ENCODE measurements around the gene ENDOD1. TPM values are rescaled to one million over a fixed set of nuclear protein-coding genes. Genes with fewer than 3 reads are reported as not detected.

ENDOD1 gene
- total RNA-seq, 2 experiments from 2014 or later: 3.8 to 4.4 TPM

- ATAC-seq (ENCODE audit: poor library complexity): no peak
- Mint-ChIP-seq H3K9me3 (no peaks in the 10 kb centered on the region), H3K27me3 (peaks cover 37% of the 10 kb centered on the region), H3K4me3 (no peak overlapping the region), H3K27ac (no peak overlapping the region), H3K36me3 (ENCODE audit: low read depth) (no peaks in the 10 kb centered on the region), H3K4me1 (ENCODE audit: low read depth) (peaks cover 2% of the 10 kb centered on the region)
- no peaks in the 10 kb centered on the region for H3K36me3 ChIP-seq (ENCODE audit: insufficient read depth, low read length)
- peaks cover 0 to 10% of the 10 kb centered on the region in 2 experiments for H3K27me3 ChIP-seq (ENCODE audit: control insufficient read depth in 1 of 2, insufficient read depth in 2 of 2, low read length in 2 of 2)
- no peak overlapping the region for H3K4me3 ChIP-seq (ENCODE audit: low read length)
- DNase-seq: no peak
- CTCF ChIA-PET: no interaction called here
- no peak overlapping the region for H3K27ac ChIP-seq (ENCODE audit: low read depth in 1 of 2, low read length in 2 of 2)
- no peaks in the 10 kb centered on the region for H3K9me3 ChIP-seq (ENCODE audit: control insufficient read depth in 1 of 2, insufficient read depth in 1 of 2, low read length in 2 of 2)
- no peak for TF ChIP-seq CTCF (IDR thresholded peaks at IDR 0.05)
- POLR2A ChIA-PET: no interaction called here
- intact Hi-C loops (cut with DNase I, micrococcal nuclease): loop anchor here in 1 of 2 experiments (10.0 kb wide), 1 partner anchor 350 kb away; no protein-coding TSS in a partner anchor
- no peaks in the 10 kb centered on the region for H3K4me1 ChIP-seq (ENCODE audit: insufficient read depth, low read length)
These were observed 54.9 kb downstream of the ENDOD1 start for GRCh38 chr11:95144313-95145235.

GRCh38 chr11:95145430-95146060, 55.9 kb downstream of the ENDOD1 start:
- intact Hi-C loops (cut with DNase I, micrococcal nuclease): loop anchor here in 1 of 2 experiments (10.0 kb wide), 1 partner anchor 351 kb away; no protein-coding TSS in a partner anchor
- no peak for TF ChIP-seq CTCF (IDR thresholded peaks at IDR 0.05)

GRCh38 chr11:95147364-95147905, 57.8 kb downstream of the ENDOD1 start:
- H3K4me1 ChIP-seq (ENCODE audit: insufficient read depth, low read length): peaks cover 28% of the 10 kb centered on the region
- ChIA-PET CTCF (interaction anchor here (0.7 to 0.8 kb wide), 2 partner anchors 15 to 617 kb away, joined by 3 read pairs; no protein-coding TSS in a partner anchor), POLR2A (interaction anchor here (1.2 to 2.5 kb wide), 4 partner anchors 56 to 80 kb away, joined by 3 to 12 read pairs (median 6); partner anchors contain the start of genes ENDOD1 and SRSF8)
- no peaks in the 10 kb centered on the region for H3K36me3 ChIP-seq (ENCODE audit: insufficient read depth, low read length)
- peaks cover 0 to 10% of the 10 kb centered on the region in 2 experiments for H3K27me3 ChIP-seq (ENCODE audit: control insufficient read depth in 1 of 2, insufficient read depth in 2 of 2, low read length in 2 of 2)
- H3K4me3 ChIP-seq (ENCODE audit: low read length): no peak overlapping the region
- H3K36me3 Mint-ChIP-seq (ENCODE audit: low read depth): no peaks in the 10 kb centered on the region
- H3K9me3 ChIP-seq (ENCODE audit: control insufficient read depth in 1 of 2, insufficient read depth in 1 of 2, low read length in 2 of 2): no peaks in the 10 kb centered on the region
- no peaks in the 10 kb centered on the region for H3K9me3 Mint-ChIP-seq
- no peak overlapping the region for H3K27ac ChIP-seq (ENCODE audit: low read depth in 1 of 2, low read length in 2 of 2)
- H3K4me1 Mint-ChIP-seq (ENCODE audit: low read depth): peaks cover 13% of the 10 kb centered on the region
- no peak overlapping the region for H3K4me3 Mint-ChIP-seq
- no peak overlapping the region for H3K27ac Mint-ChIP-seq
- DNase-seq: peak in 3 of 14 experiments; percentile 19 to 44 (median 28)
- intact Hi-C loops (cut with DNase I, micrococcal nuclease): loop anchor here in 1 of 2 experiments (10.0 kb wide), 1 partner anchor 353 kb away; no protein-coding TSS in a partner anchor
- H3K27me3 Mint-ChIP-seq: peaks cover 37% of the 10 kb centered on the region
- ATAC-seq (ENCODE audit: poor library complexity): no peak
- no peak for TF ChIP-seq CTCF (IDR thresholded peaks at IDR 0.05)

More at GRCh38 chr11:95145430-95146060, 55.9 kb downstream of the ENDOD1 start:
- Histone ChIP-seq H3K4me3 (ENCODE audit: low read length) (no peak overlapping the region), H3K9me3 (ENCODE audit: control insufficient read depth in 1 of 2, insufficient read depth in 1 of 2, low read length in 2 of 2) (no peaks in the 10 kb centered on the region), H3K36me3 (ENCODE audit: insufficient read depth, low read length) (no peaks in the 10 kb centered on the region), H3K27me3 (ENCODE audit: control insufficient read depth in 1 of 2, insufficient read depth in 2 of 2, low read length in 2 of 2) (peaks cover 0 to 10% of the 10 kb centered on the region in 2 experiments), H3K4me1 (ENCODE audit: insufficient read depth, low read length) (peaks cover 9% of the 10 kb centered on the region), H3K27ac (ENCODE audit: low read depth in 1 of 2, low read length in 2 of 2) (no peak overlapping the region)
- Mint-ChIP-seq H3K9me3 (no peaks in the 10 kb centered on the region), H3K4me3 (no peak overlapping the region), H3K4me1 (ENCODE audit: low read depth) (peaks cover 3% of the 10 kb centered on the region), H3K27ac (no peak overlapping the region), H3K36me3 (ENCODE audit: low read depth) (no peaks in the 10 kb centered on the region), H3K27me3 (peaks cover 37% of the 10 kb centered on the region)
- no peak for DNase-seq
- no peak for ATAC-seq (ENCODE audit: poor library complexity)
- POLR2A ChIA-PET: interaction anchor here (0.7 to 1.1 kb wide), 2 partner anchors 9 to 57 kb away, joined by 3 read pairs; no protein-coding TSS in a partner anchor
- CTCF ChIA-PET: no interaction called here
